Measurements from ENCODE around the gene CCDC88C. TPM values are rescaled to one million over a fixed set of nuclear protein-coding genes. Genes with fewer than 3 reads are reported as not detected.

CCDC88C gene
- total RNA-seq, 2 donors from 2014 or later, result 36.3 to 57.4 TPM

DNA sequence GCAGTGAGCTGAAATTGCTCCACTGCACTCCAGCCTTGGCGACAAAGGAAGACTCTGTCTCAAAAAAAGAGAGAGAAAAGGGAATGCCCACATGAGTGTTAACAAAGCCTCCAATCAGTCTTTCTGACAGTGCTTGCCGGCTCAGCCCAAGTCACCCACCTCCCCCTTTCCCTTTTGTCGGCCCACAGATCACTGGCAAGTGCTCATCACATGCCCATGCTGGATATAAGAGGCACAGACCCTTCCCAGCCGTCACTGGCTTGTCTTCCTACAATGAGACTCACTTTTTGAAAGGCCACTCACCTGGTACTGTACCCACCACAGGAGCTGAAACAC, 70.8 kb downstream of the CCDC88C start:
- intact Hi-C loops (cut with DNase I), result no loop called here
- Histone ChIP-seq H3K9me3 (no peaks in the 10 kb centered on the region), H3K36me3 (replicated peaks in 1 of 2; ENCODE audit: insufficient read depth in 1 of 2, low read depth in 2 of 2) (no peaks in the 10 kb centered on the region), H3K4me1 (peaks cover 3% of the 10 kb centered on the region), H3K4me3 (no peak overlapping the region), H3K27ac (no peak overlapping the region), H3K27me3 (no peaks in the 10 kb centered on the region)
- no peak for DNase-seq
- TF ChIP-seq POLR2A (IDR thresholded peaks at IDR 0.05), result no peak
- TF ChIP-seq, protein P1, sequence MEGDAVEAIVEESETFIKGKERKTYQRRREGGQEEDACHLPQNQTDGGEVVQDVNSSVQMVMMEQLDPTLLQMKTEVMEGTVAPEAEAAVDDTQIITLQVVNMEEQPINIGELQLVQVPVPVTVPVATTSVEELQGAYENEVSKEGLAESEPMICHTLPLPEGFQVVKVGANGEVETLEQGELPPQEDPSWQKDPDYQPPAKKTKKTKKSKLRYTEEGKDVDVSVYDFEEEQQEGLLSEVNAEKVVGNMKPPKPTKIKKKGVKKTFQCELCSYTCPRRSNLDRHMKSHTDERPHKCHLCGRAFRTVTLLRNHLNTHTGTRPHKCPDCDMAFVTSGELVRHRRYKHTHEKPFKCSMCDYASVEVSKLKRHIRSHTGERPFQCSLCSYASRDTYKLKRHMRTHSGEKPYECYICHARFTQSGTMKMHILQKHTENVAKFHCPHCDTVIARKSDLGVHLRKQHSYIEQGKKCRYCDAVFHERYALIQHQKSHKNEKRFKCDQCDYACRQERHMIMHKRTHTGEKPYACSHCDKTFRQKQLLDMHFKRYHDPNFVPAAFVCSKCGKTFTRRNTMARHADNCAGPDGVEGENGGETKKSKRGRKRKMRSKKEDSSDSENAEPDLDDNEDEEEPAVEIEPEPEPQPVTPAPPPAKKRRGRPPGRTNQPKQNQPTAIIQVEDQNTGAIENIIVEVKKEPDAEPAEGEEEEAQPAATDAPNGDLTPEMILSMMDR (IDR thresholded peaks at IDR 0.05), result no peak
- 75 to 89% methylated on average over 4 of the region's 4 CpGs for WGBS, 2 donors
- no peak for ATAC-seq

- peaks cover 0 to 3% of the 10 kb centered on the region in 2 donors for H3K36me3 ChIP-seq (replicated peaks in 1 of 2; ENCODE audit: insufficient read depth in 1 of 2, low read depth in 2 of 2)
- H3K4me3 ChIP-seq, result no peak overlapping the region
- no peaks in the 10 kb centered on the region for H3K9me3 ChIP-seq
- no peak overlapping the region for H3K27ac ChIP-seq
- no peak for TF ChIP-seq POLR2A (IDR thresholded peaks at IDR 0.05)
- TF ChIP-seq, protein P1 (IDR thresholded peaks at IDR 0.05), result no peak
- no peaks in the 10 kb centered on the region for H3K27me3 ChIP-seq
- DNase-seq, result no peak
- 66 to 67% methylated on average over 5 of the region's 5 CpGs for WGBS, 2 donors
- H3K4me1 ChIP-seq, result peaks cover 2% of the 10 kb centered on the region
- no peak for ATAC-seq
- intact Hi-C loops (cut with DNase I), result no loop called here
These were observed 73.5 kb downstream of the CCDC88C start for GRCh38 chr14:91344096-91344495.

DNA sequence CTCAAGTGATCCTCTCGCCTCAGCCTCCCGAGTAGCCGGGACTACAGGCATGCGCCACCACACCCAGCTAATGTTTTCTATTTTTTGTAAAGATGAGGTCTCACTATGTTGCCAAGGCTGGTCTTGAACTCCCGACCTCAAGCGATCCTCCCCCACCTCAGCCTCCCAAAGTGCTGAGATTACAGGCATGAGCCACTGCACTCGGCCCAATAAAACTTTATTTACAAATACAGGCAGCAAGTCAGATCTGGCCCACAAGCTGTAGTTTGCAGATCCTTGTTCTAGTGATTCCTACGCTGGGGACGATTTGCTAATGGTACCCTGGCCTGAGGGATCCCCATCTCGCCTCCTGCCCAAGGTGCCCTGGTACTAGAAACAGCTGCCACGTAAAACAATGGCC, 74.6 kb downstream of the CCDC88C start:
- Histone ChIP-seq H3K9me3 (no peaks in the 10 kb centered on the region), H3K4me3 (no peak overlapping the region), H3K4me1 (no peaks in the 10 kb centered on the region), H3K27ac (no peak overlapping the region), H3K36me3 (replicated peaks in 1 of 2; ENCODE audit: insufficient read depth in 1 of 2, low read depth in 2 of 2) (peaks cover 0 to 4% of the 10 kb centered on the region in 2 donors), H3K27me3 (no peaks in the 10 kb centered on the region)
- TF ChIP-seq, protein P1 (IDR thresholded peaks at IDR 0.05), result no peak
- no peak for TF ChIP-seq POLR2A (IDR thresholded peaks at IDR 0.05)
- ATAC-seq (no peak), DNase-seq (no peak)
- intact Hi-C loops (cut with DNase I), result no loop called here
- 93 to 97% methylated on average over 11 of the region's 11 CpGs for WGBS, 2 donors

GRCh38 chr14:91342206-91342760, 75.3 kb downstream of the CCDC88C start:
- H3K27me3 ChIP-seq, result no peaks in the 10 kb centered on the region
- TF ChIP-seq POLR2A (IDR thresholded peaks at IDR 0.05), result no peak
- TF ChIP-seq, protein P1 (IDR thresholded peaks at IDR 0.05), result no peak
- H3K36me3 ChIP-seq (replicated peaks in 1 of 2; ENCODE audit: insufficient read depth in 1 of 2, low read depth in 2 of 2), result peaks cover 0 to 4% of the 10 kb centered on the region in 2 donors
- H3K4me3 ChIP-seq, result no peak overlapping the region
- H3K9me3 ChIP-seq, result no peaks in the 10 kb centered on the region
- H3K4me1 ChIP-seq, result no peaks in the 10 kb centered on the region
- H3K27ac ChIP-seq, result no peak overlapping the region
- no peak for ATAC-seq
- DNase-seq, result no peak
- 91% methylated on average over 12 of the region's 12 CpGs for WGBS, 2 donors
- intact Hi-C loops (cut with DNase I), result no loop called here

GRCh38 chr14:91341751-91342154, 75.9 kb downstream of the CCDC88C start:
- Histone ChIP-seq H3K27ac (no peak overlapping the region), H3K27me3 (no peaks in the 10 kb centered on the region), H3K36me3 (replicated peaks in 1 of 2; ENCODE audit: insufficient read depth in 1 of 2, low read depth in 2 of 2) (peaks cover 0 to 4% of the 10 kb centered on the region in 2 donors), H3K4me3 (no peak overlapping the region), H3K4me1 (no peaks in the 10 kb centered on the region), H3K9me3 (no peaks in the 10 kb centered on the region)
- WGBS, 2 donors, result 89% methylated on average over 7 of the region's 7 CpGs
- no peak for DNase-seq
- intact Hi-C loops (cut with DNase I), result no loop called here
- ATAC-seq, result no peak
- TF ChIP-seq POLR2A (IDR thresholded peaks at IDR 0.05), result no peak
- TF ChIP-seq, protein P1 (IDR thresholded peaks at IDR 0.05), result no peak
